ENCODE data around the gene CFAP43. TPM values are rescaled to one million over a fixed set of nuclear protein-coding genes. Genes with fewer than 3 reads are reported as not detected.

The CFAP43 gene
- total and polyA plus RNA-seq, 2 experiments from 2014 or later, result 0.24 to 0.44 TPM

GRCh38 chr10:104273899-104274575, 41.9 kb upstream of the CFAP43 start:
- H2AFZ ChIP-seq, result peak overlapping the region; percentile 77; the same call in 1 of the 2 replicates
- Mint-ChIP-seq H3K4me3 (peak overlapping the region; percentile 88; the same call in 2 of the 3 replicates), H3K27me3 (ENCODE audit: insufficient read depth, low read depth, poor library complexity) (peaks cover 12% of the 10 kb centered on the region), H3K27ac (no peak overlapping the region), H3K9me3 (no peaks in the 10 kb centered on the region), H3K4me1 (peaks cover 17% of the 10 kb centered on the region; the same call in 2 of the 3 replicates), H3K36me3 (ENCODE audit: low read depth) (0 out of 3 replicates have a peak, but pooled peaks cover 4% of the 10 kb centered on the region)
- no peak overlapping the region for H3K27ac ChIP-seq (ENCODE audit: low read depth)
- H3K4me2 ChIP-seq, result peak overlapping the region; percentile 90
- peaks cover 17% of the 10 kb centered on the region for H3K4me1 ChIP-seq (ENCODE audit: insufficient read depth)
- H3F3A ChIP-seq (replicated peaks; ENCODE audit: low read depth), result no peaks in the 10 kb centered on the region
- 0 out of 2 replicates have a peak, but pooled peaks cover 8% of the 10 kb centered on the region for H3K27me3 ChIP-seq (ENCODE audit: insufficient read depth)
- H3K4me3 ChIP-seq, result peak overlapping the region; percentile 82
- ATAC-seq, result no peak
- H3K36me3 ChIP-seq (ENCODE audit: insufficient read depth), result no peaks in the 10 kb centered on the region
- no peak for DNase-seq (ENCODE audit: low spot score)
- TF ChIP-seq EZH2phosphoT487 (IDR thresholded peaks at IDR 0.05; ENCODE audit: unreplicated experiment) (no peak), REST (IDR thresholded peaks at IDR 0.05; ENCODE audit: unreplicated experiment) (no peak), ZNF114 (CRISPR knock-in tag; IDR thresholded peaks at IDR 0.05) (no peak), ZNF462 (CRISPR knock-in tag; IDR thresholded peaks at IDR 0.05) (no peak), CTCF (conservative IDR thresholded peaks at IDR 0.05; ENCODE audit: low read depth in 2 of 2) (no peak), JUNB (IDR thresholded peaks at IDR 0.05; ENCODE audit: unreplicated experiment) (no peak)
- no peaks in the 10 kb centered on the region for H3K9me2 ChIP-seq (ENCODE audit: insufficient read depth)
- H4K20me1 ChIP-seq (replicated peaks; ENCODE audit: insufficient read depth), result no peaks in the 10 kb centered on the region
- H3K79me2 ChIP-seq (replicated peaks; ENCODE audit: insufficient read depth), result peaks cover 16% of the 10 kb centered on the region

Data from GM23338 (cell line).